DMS 273 (cell line): Measurements from ENCODE around the gene HIGD2B.
A peak's percentile ranks its signal among the peaks of the same experiment; 100 is the strongest.
"Not testable (repeated sequence)": the region's sequence is repeated elsewhere in the genome, so short reads cannot be mapped to it uniquely, and the experiment has no call there.

Experiments used
- DNase-seq: peaks from one replicate; lab custom pipeline; 2025; ENCODE audit not compliant: unreplicated experiment; lab: John Stamatoyannopoulos, UW

The HIGD2B gene

GRCh38 chr15:72685925-72686794 is at the start of gene HIGD2B, which contains the start of gene BBS4:
Gene HIGD2B (minus strand): TSS chr15:72686182. CDS start chr15:72676374, 9,808 bp downstream.
Gene BBS4 (plus strand): TSS chr15:72686207. CDS start chr15:72686228, 21 bp downstream.
- no peak for DNase-seq

- DNase-seq: no peak
Observed at GRCh38 chr15:72735111-72735510, 49.1 kb upstream of the HIGD2B start.

GRCh38 chr15:72733941-72734738 is 48.2 kb upstream of the HIGD2B start:
- DNase-seq: no peak

- DNase-seq: peak; percentile 2
Observed at GRCh38 chr15:72732516-72732915, 46.5 kb upstream of the HIGD2B start.

GRCh38 chr15:72732086-72732485 is 46.1 kb upstream of the HIGD2B start:
- DNase-seq: no peak

- DNase-seq: no peak
Observed at GRCh38 chr15:72728821-72729220, 42.8 kb upstream of the HIGD2B start.

GRCh38 chr15:72728249-72728648 is 42.3 kb upstream of the HIGD2B start:
- DNase-seq: not testable (repeated sequence)

- DNase-seq: no peak
Observed at GRCh38 chr15:72727154-72727553, 41.2 kb upstream of the HIGD2B start.

- not testable (repeated sequence) for DNase-seq
Observed at GRCh38 chr15:72725851-72726250, 39.9 kb upstream of the HIGD2B start.

- no peak for DNase-seq
Observed at GRCh38 chr15:72725446-72725845, 39.5 kb upstream of the HIGD2B start.

GRCh38 chr15:72724028-72724427 is 38.0 kb upstream of the HIGD2B start:
- no peak for DNase-seq

GRCh38 chr15:72722071-72722696 is 36.2 kb upstream of the HIGD2B start:
- DNase-seq: peak; percentile 79

- not testable (repeated sequence) for DNase-seq
Observed at GRCh38 chr15:72708551-72709303, 22.7 kb upstream of the HIGD2B start.

GRCh38 chr15:72706266-72706665 is 20.3 kb upstream of the HIGD2B start:
- no peak for DNase-seq

GRCh38 chr15:72700076-72700475 is 14.1 kb upstream of the HIGD2B start:
- DNase-seq: no peak

- no peak for DNase-seq
Observed at GRCh38 chr15:72698938-72699337, 13.0 kb upstream of the HIGD2B start.

- DNase-seq: no peak
Observed at GRCh38 chr15:72690938-72691337, 5.0 kb upstream of the HIGD2B start.

- no peak for DNase-seq
Observed at GRCh38 chr15:72688697-72689096, 2.7 kb upstream of the HIGD2B start.

GRCh38 chr15:72685301-72685924 is 569 bp downstream of the HIGD2B start:
- no peak for DNase-seq

- DNase-seq: no peak
Observed at GRCh38 chr15:72682772-72683171, 3.2 kb downstream of the HIGD2B start.
